Liver (tissue), 9 donors: ENCODE results near the gene PPL. TPM values are rescaled to one million over a fixed set of nuclear protein-coding genes. Genes with fewer than 3 reads are reported as not detected.

Source experiments
- DNase-seq: peaks from one replicate; pipeline ENCODE4 v3.0.0-alpha.2; 2017; ENCODE audit warnings: low spot score
- H3K27ac ChIP-seq, 2 donors: one replicate each; pipeline ENCODE4 v1.7.0; 2013; ENCODE audit warnings: inconsistent platforms in 2 of 2, low read length in 2 of 2, control low read depth in 1 of 2, low read depth in 1 of 2, mild to moderate bottlenecking in 1 of 2
- H3K27me3 ChIP-seq, 4 donors: one replicate each; pipeline versions ENCODE4 v1.6.1 to v1.7.0; 2013; ENCODE audit warnings: low read length in 3 of 4, inconsistent platforms in 1 of 4, mild to moderate bottlenecking in 1 of 4, moderate library complexity in 1 of 4; ENCODE audit not compliant: control insufficient read depth in 4 of 4, insufficient read depth in 4 of 4
- H3K36me3 ChIP-seq, 4 donors: one replicate each; pipeline versions ENCODE4 v1.6.1 to v1.7.0; 2013; ENCODE audit warnings: low read length in 3 of 4, mild to moderate bottlenecking in 3 of 4, low read depth in 1 of 4, moderate library complexity in 1 of 4; ENCODE audit not compliant: control insufficient read depth in 4 of 4, insufficient read depth in 3 of 4
- H3K4me1 ChIP-seq, 4 donors: one replicate each; pipeline versions ENCODE4 v1.6.1 to v1.7.0; 2013; ENCODE audit warnings: low read length in 3 of 4, mild to moderate bottlenecking in 3 of 4, moderate library complexity in 1 of 4; ENCODE audit not compliant: control insufficient read depth in 4 of 4, insufficient read depth in 4 of 4
- H3K4me3 ChIP-seq, 3 donors: one replicate each; pipeline versions ENCODE4 v1.6.1 to v1.7.0; 2013; ENCODE audit warnings: low read length in 3 of 3, control low read depth in 1 of 3, low read depth in 1 of 3, mild to moderate bottlenecking in 1 of 3
- H3K9ac ChIP-seq, 2 donors: one replicate each; pipeline ENCODE4 v1.7.0; 2013; ENCODE audit warnings: low read length in 2 of 2, mild to moderate bottlenecking in 2 of 2, moderate library complexity in 2 of 2, control low read depth in 1 of 2, low read depth in 1 of 2
- H3K9me3 ChIP-seq, 4 donors: one replicate each; pipeline versions ENCODE4 v1.6.1 to v1.7.0; 2013; ENCODE audit warnings: low read length in 3 of 4; ENCODE audit not compliant: control insufficient read depth in 4 of 4
- ATF3 ChIP-seq: IDR thresholded peaks from 2 replicates; pipeline ENCODE4 v1.6.1; 2016; ENCODE audit warnings: antibody characterized with exemption
- CTCF ChIP-seq: fragments of 150-350 bp; IDR thresholded peaks from 2 replicates; pipeline ENCODE4 v1.5.1; 2017; ENCODE audit warnings: improper control_type of control experiment, low read depth, low read length; ENCODE audit not compliant: missing input control
- EGR1 ChIP-seq, 2 donors: IDR thresholded peaks; 2 replicates each; pipeline ENCODE4 v1.6.1; 2016 to 2018; ENCODE audit warnings: antibody characterized with exemption in 2 of 2, low read depth in 2 of 2
- FOXA1 ChIP-seq: IDR thresholded peaks from 2 replicates; pipeline ENCODE4 v1.6.1; 2016; ENCODE audit warnings: antibody characterized with exemption
- FOXA2 ChIP-seq: IDR thresholded peaks from 2 replicates; pipeline ENCODE4 v1.6.1; 2016; ENCODE audit warnings: antibody characterized with exemption
- GABPA ChIP-seq, 2 donors: IDR thresholded peaks in 1 of 2; conservative IDR thresholded peaks in 1 of 2; 2 replicates each; pipeline ENCODE4 v1.6.1; 2016; ENCODE audit warnings: antibody characterized with exemption in 2 of 2, mild to moderate bottlenecking in 1 of 2, moderate library complexity in 1 of 2
- HNF4A ChIP-seq, 2 donors: conservative IDR thresholded peaks; 2 replicates each; pipeline ENCODE4 v1.6.1; 2016; ENCODE audit warnings: antibody characterized with exemption in 2 of 2, mild to moderate bottlenecking in 2 of 2
- JUND ChIP-seq, 2 donors: IDR thresholded peaks; 2 replicates each; pipeline ENCODE4 v1.6.1; 2016; ENCODE audit warnings: antibody characterized with exemption in 2 of 2
- MAX ChIP-seq: IDR thresholded peaks from 2 replicates; pipeline ENCODE4 v1.6.1; 2016; ENCODE audit warnings: antibody characterized with exemption
- NR2F2 ChIP-seq: IDR thresholded peaks from 2 replicates; pipeline ENCODE4 v1.6.1; 2016; ENCODE audit warnings: antibody characterized with exemption
- RAD21 ChIP-seq, 2 donors: IDR thresholded peaks; 2 replicates each; pipeline ENCODE4 v1.6.1; 2016; ENCODE audit warnings: antibody characterized with exemption in 2 of 2, mild to moderate bottlenecking in 2 of 2
- REST ChIP-seq: IDR thresholded peaks from 2 replicates; pipeline ENCODE4 v1.6.1; 2016; ENCODE audit warnings: antibody characterized with exemption, mild to moderate bottlenecking
- RXRA ChIP-seq, 2 donors: IDR thresholded peaks; 2 replicates each; pipeline ENCODE4 v1.6.1; 2017 to 2018; ENCODE audit warnings: antibody characterized with exemption in 2 of 2, mild to moderate bottlenecking in 1 of 2
- SP1 ChIP-seq: IDR thresholded peaks from 2 replicates; pipeline ENCODE4 v1.6.1; 2018; ENCODE audit warnings: antibody characterized with exemption, mild to moderate bottlenecking
- TAF1 ChIP-seq: conservative IDR thresholded peaks from 2 replicates; pipeline ENCODE4 v1.6.1; 2016; ENCODE audit warnings: antibody characterized with exemption, mild to moderate bottlenecking
- YY1 ChIP-seq: IDR thresholded peaks from 2 replicates; pipeline ENCODE4 v1.6.1; 2016; ENCODE audit warnings: antibody characterized with exemption, mild to moderate bottlenecking
- ZBTB33 ChIP-seq: IDR thresholded peaks from 2 replicates; pipeline ENCODE4 v1.6.1; 2016; ENCODE audit warnings: antibody characterized with exemption
- WGBS: extraction: QIAGEN DNeasy Blood & Tissue Kit; methylation state at CpG from one replicate; pipeline ENCODE4 v1.1.7; 2013; 5-methylcytosine and 5-hydroxymethylcytosine counted together
- polyA plus RNA-seq, 2 donors: library from polyadenylated mRNA; stranded (reverse) in 1 of 2; unstranded in 1 of 2; fragments of 200-250 nt in 1 of 2; fragments of >200 nt in 1 of 2; fragmentation: Nextera tagmentation in 1 of 2; extraction: Ambion mirVana in 1 of 2; gene quantifications; one replicate each; pipeline versions ENCODE4 v1.2.1 to v1.2.3, GENCODE V29; 2013 to 2015
- total RNA-seq, 2 donors: library from RNA; depleted of rRNA; stranded (reverse); fragments of >200 nt; gene quantifications; one replicate each; pipeline ENCODE4 v1.2.3, GENCODE V29; 2014
- donor health status: healthy.
- donor health status: healthy.
- donor health status: healthy.
- donor health status: healthy.
- donor health status: healthy.

The PPL gene
- total and polyA plus RNA-seq, 4 donors, result 2.1 to 26.0 (median 6.1) TPM

GRCh38 chr16:4855371-4855770 lies 81.6 kb downstream of the PPL start:
- no peaks in the 10 kb centered on the region for H3K9me3 ChIP-seq
- WGBS, result 99% methylated on average over 5 of the region's 5 CpGs
- no peaks in the 10 kb centered on the region for H3K27me3 ChIP-seq
- TF ChIP-seq SP1, result no peak
- no peak for TF ChIP-seq JUND (IDR thresholded peaks at IDR 0.05)
- no peak for TF ChIP-seq GABPA (IDR thresholded peaks at IDR 0.05 in 1 of 2, conservative IDR thresholded peaks at IDR 0.05 in 1 of 2)
- no peak for TF ChIP-seq RXRA (IDR thresholded peaks at IDR 0.05)
- TF ChIP-seq EGR1 (IDR thresholded peaks at IDR 0.05; ENCODE audit: low read depth in 2 of 2), result no peak
- no peak for TF ChIP-seq REST
- TF ChIP-seq FOXA2, result no peak
- TF ChIP-seq ATF3, result no peak
- TF ChIP-seq ZBTB33, result no peak
- no peak for TF ChIP-seq TAF1
- no peak for TF ChIP-seq MAX
- TF ChIP-seq NR2F2, result no peak
- no peak for TF ChIP-seq CTCF
- TF ChIP-seq YY1, result no peak
- no peak for TF ChIP-seq RAD21 (IDR thresholded peaks at IDR 0.05)
- TF ChIP-seq HNF4A (conservative IDR thresholded peaks at IDR 0.05), result no peak
- TF ChIP-seq FOXA1, result no peak
- H3K9ac ChIP-seq, result no peak overlapping the region
- peaks cover 15 to 50% (median 38%) of the 10 kb centered on the region in 4 donors for H3K36me3 ChIP-seq
- H3K27ac ChIP-seq, result no peak overlapping the region
- DNase-seq, result no peak
- H3K4me3 ChIP-seq, result no peak overlapping the region
- H3K4me1 ChIP-seq, result peaks cover 0 to 11% (median 2%) of the 10 kb centered on the region in 4 donors
